Gastrocnemius medialis (tissue), 4 donors: Measurements from ENCODE around the gene RPRM. TPM values are rescaled to one million over a fixed set of nuclear protein-coding genes. Genes with fewer than 3 reads are reported as not detected.

Experiments
- ATAC-seq, 2 donors: fragments of 150-250 bp; one replicate each; pipeline ENCODE4 v1.9.1; 2016
- DNase-seq, 2 donors: peaks; one replicate each; pipeline ENCODE4 v3.0.0-alpha.2; 2019
- H3K27ac ChIP-seq, 4 donors: fragments of 200-600 bp; sonication (generic); 1 replicate in 1 of 4; 2 replicates in 3 of 4; pipeline ENCODE4 v1.5.1; 2016 to 2018; ENCODE audit warnings: mild to moderate bottlenecking in 2 of 4, moderate library complexity in 1 of 4
- H3K27me3 ChIP-seq, 3 donors: fragments of 200-600 bp; sonication (generic) in 2 of 3; 1 replicate in 1 of 3; 2 replicates in 2 of 3; pipeline versions ENCODE4 v1.5.1 to v1.6.0; 2016 to 2019; ENCODE audit warnings: mild to moderate bottlenecking in 1 of 3, moderate library complexity in 1 of 3
- H3K36me3 ChIP-seq, 2 donors: fragments of 200-600 bp; sonication (generic) in 1 of 2; one replicate each; pipeline ENCODE4 v1.5.1; 2017 to 2018
- H3K4me1 ChIP-seq, 2 donors: fragments of 200-600 bp; sonication (generic) in 1 of 2; one replicate each; pipeline ENCODE4 v1.5.1; 2016 to 2017; ENCODE audit warnings: mild to moderate bottlenecking in 2 of 2
- H3K4me3 ChIP-seq, 4 donors: fragments of 200-600 bp; sonication (generic) in 3 of 4; 1 replicate in 1 of 4; 2 replicates in 3 of 4; pipeline ENCODE4 v1.5.1; 2016 to 2019; ENCODE audit warnings: mild to moderate bottlenecking in 2 of 4
- H3K9me3 ChIP-seq, 3 donors: fragments of 200-600 bp; sonication (generic) in 2 of 3; 1 replicate in 1 of 3; 2 replicates in 2 of 3; pipeline ENCODE4 v1.5.1; 2016 to 2019
- CTCF ChIP-seq, 5 experiments: fragments of 450-650 bp in 3 of 5; fragments of 200-600 bp in 2 of 5; sonication (generic) in 2 of 5; IDR thresholded peaks in 4 of 5; conservative IDR thresholded peaks in 1 of 5; 1 replicate in 4 of 5; 2 replicates in 1 of 5; pipeline ENCODE4 v1.5.1; 2016 to 2019; ENCODE audit warnings: antibody characterized with exemption in 5 of 5, mild to moderate bottlenecking in 3 of 5, moderate library complexity in 3 of 5
- POLR2A ChIP-seq, 2 donors: fragments of 450-650 bp; IDR thresholded peaks; one replicate each; pipeline ENCODE4 v1.6.1; 2017; ENCODE audit warnings: antibody characterized with exemption in 2 of 2, mild to moderate bottlenecking in 2 of 2, moderate library complexity in 2 of 2
- in situ Hi-C, 4 donors: fragments of 200-750 bp; cut with MboI; loops; one replicate each; pipeline versions ENCODE4 v1.15.0 to v1.8.0; 2017; ENCODE audit warnings: low sequenced_read_pairs in 4 of 4
- intact Hi-C: fragments of 100-400 bp; cut with DNase I; formaldehyde crosslinking; loops from one replicate; pipeline ENCODE4 v1.15.1; 2023; ENCODE audit warnings: low total_unique reads
- total RNA-seq, 4 donors: library from RNA; depleted of rRNA; stranded (reverse); fragments of >200 nt; gene quantifications; one replicate each; pipeline versions ENCODE4 v1.1.0 to v1.2.3, GENCODE V29; 2016

The RPRM gene
- total RNA-seq, 4 donors from 2014 or later: not detected

- Histone ChIP-seq H3K27me3 (no peaks in the 10 kb centered on the region), H3K4me3 (no peak overlapping the region), H3K36me3 (no peaks in the 10 kb centered on the region), H3K4me1 (no peaks in the 10 kb centered on the region), H3K9me3 (no peaks in the 10 kb centered on the region), H3K27ac (no peak overlapping the region)
- no peak for DNase-seq
- ATAC-seq: no peak
- intact Hi-C loops (no loop called here), in situ Hi-C loops (no loop called here)
- TF ChIP-seq CTCF (IDR thresholded peaks at IDR 0.05 in 4 of 5, conservative IDR thresholded peaks at IDR 0.05 in 1 of 5) (no peak), POLR2A (IDR thresholded peaks at IDR 0.05) (no peak)
Measured at GRCh38 chr2:153433403-153433802, 45.2 kb downstream of the RPRM start.

- Histone ChIP-seq H3K27me3 (no peaks in the 10 kb centered on the region), H3K4me3 (no peak overlapping the region), H3K9me3 (no peaks in the 10 kb centered on the region), H3K27ac (no peak overlapping the region), H3K36me3 (no peaks in the 10 kb centered on the region), H3K4me1 (no peaks in the 10 kb centered on the region)
- in situ Hi-C loops: no loop called here
- TF ChIP-seq CTCF (IDR thresholded peaks at IDR 0.05 in 4 of 5, conservative IDR thresholded peaks at IDR 0.05 in 1 of 5): no peak
- TF ChIP-seq POLR2A (IDR thresholded peaks at IDR 0.05): no peak
- DNase-seq (no peak), ATAC-seq (no peak)
- intact Hi-C loops: no loop called here
Measured at GRCh38 chr2:153432381-153432780, 46.2 kb downstream of the RPRM start.

GRCh38 chr2:153431114-153431513 is 47.4 kb downstream of the RPRM start:
- no peak for ATAC-seq
- TF ChIP-seq CTCF (IDR thresholded peaks at IDR 0.05 in 4 of 5, conservative IDR thresholded peaks at IDR 0.05 in 1 of 5) (no peak), POLR2A (IDR thresholded peaks at IDR 0.05) (no peak)
- H3K27ac ChIP-seq: no peak overlapping the region
- H3K4me3 ChIP-seq: no peak overlapping the region
- no peaks in the 10 kb centered on the region for H3K36me3 ChIP-seq
- H3K4me1 ChIP-seq: no peaks in the 10 kb centered on the region
- in situ Hi-C loops (no loop called here), intact Hi-C loops (no loop called here)
- no peaks in the 10 kb centered on the region for H3K9me3 ChIP-seq
- no peak for DNase-seq
- H3K27me3 ChIP-seq: no peaks in the 10 kb centered on the region
